Panc1 (cell line): ENCODE measurements around the gene ADAM23. TPM values are rescaled to one million over a fixed set of nuclear protein-coding genes. Genes with fewer than 3 reads are reported as not detected.

Experiments used
- ATAC-seq: fragments of 200-7000 bp; cut with Tn5 transposase; 2 replicates; pipeline ENCODE4 v1.9.1; 2020; ENCODE audit warnings: mild to moderate bottlenecking, moderate library complexity
- BruUV-seq: library from RNA; stranded (reverse); fragments of 400-500 nt; replicated peaks from 2 replicates; lab custom pipeline; 2021; lab: Mats Ljungman, UMichigan
- CTCF ChIA-PET: fragments of 300-600 bp; sonication (Branson Sonifier 250); formaldehyde crosslinking; loops from one replicate; lab custom pipeline; 2022; ENCODE audit warnings: antibody characterized with exemption; lab: Charles Lee
- POLR2A ChIA-PET: fragments of 300-600 bp; sonication (Branson Sonifier 250); formaldehyde crosslinking; loops from one replicate; lab custom pipeline; 2022; ENCODE audit warnings: antibody characterized with exemption; lab: Charles Lee
- DNase-seq: peaks from one replicate; pipeline ENCODE4 v3.0.0-alpha.2; 2010; ENCODE audit warnings: low read depth, low spot score
- H3K27ac ChIP-seq: 2 replicates; pipeline ENCODE4 v1.5.1; 2011; ENCODE audit warnings: mild to moderate bottlenecking, low read length, inconsistent platforms
- H3K27me3 ChIP-seq: fragments of 200-500 bp; sonication (Bioruptor generic); 2 replicates; pipeline ENCODE4 v1.6.0; 2014; ENCODE audit warnings: low read length, inconsistent platforms; ENCODE audit not compliant: control insufficient read depth, insufficient read depth
- H3K36me3 ChIP-seq: fragments of 200-500 bp; sonication (Bioruptor generic); 2 replicates; pipeline ENCODE4 v1.5.1; 2014; ENCODE audit warnings: inconsistent platforms, mild to moderate bottlenecking, low read length, moderate library complexity; ENCODE audit not compliant: control insufficient read depth, insufficient read depth
- H3K4me1 ChIP-seq: 2 replicates; pipeline ENCODE4 v1.5.1; 2011; ENCODE audit warnings: inconsistent platforms, mild to moderate bottlenecking, low read length, moderate library complexity; ENCODE audit not compliant: control insufficient read depth, insufficient read depth
- H3K4me3 ChIP-seq, 2 experiments: 2 replicates each; pipeline ENCODE4 v1.5.1; 2011 to 2012; ENCODE audit warnings: low read depth in 2 of 2, low read length in 2 of 2, mild to moderate bottlenecking in 2 of 2, inconsistent platforms in 1 of 2, moderate library complexity in 1 of 2
- H3K9me3 ChIP-seq: fragments of 200-500 bp; sonication (Bioruptor generic); 2 replicates; pipeline ENCODE4 v1.5.1; 2014; ENCODE audit warnings: low read depth, mild to moderate bottlenecking, inconsistent platforms, low read length, moderate library complexity; ENCODE audit not compliant: control insufficient read depth, insufficient read depth
- POLR2AphosphoS5 ChIP-seq: IDR thresholded peaks from 2 replicates; pipeline ENCODE4 v1.6.1; 2012; ENCODE audit warnings: mild to moderate bottlenecking, low read depth, low read length, moderate library complexity
- SIN3A ChIP-seq: IDR thresholded peaks from 2 replicates; pipeline ENCODE4 v1.6.1; 2012; ENCODE audit warnings: low read depth, mild to moderate bottlenecking, low read length, moderate library complexity, borderline replicate concordance; ENCODE audit not compliant: insufficient read depth
- TCF7L2 ChIP-seq: IDR thresholded peaks from 2 replicates; pipeline ENCODE4 v1.6.1; 2011; ENCODE audit warnings: mild to moderate bottlenecking, low read depth, low read length, inconsistent platforms
- in situ Hi-C: cut with HindIII; loops from 2 replicates; pipeline ENCODE4 v1.10.0; 2016; ENCODE audit warnings: low sequenced_read_pairs, low pct_unique_long_range_greater_than_20kb
- intact Hi-C: fragments of 100-400 bp; cut with micrococcal nuclease; formaldehyde crosslinking; loops from one replicate; pipeline ENCODE4 v1.10.0; 2022; ENCODE audit not compliant: unreplicated experiment
- total RNA-seq: library from RNA; stranded (reverse); gene quantifications from one replicate; pipeline ENCODE4 v1.2.1, GENCODE V29; 2021; ENCODE audit not compliant: unreplicated experiment
- TF ChIP-seq, protein P1 (sequence below), 2 experiments: IDR thresholded peaks; 2 replicates each; pipeline ENCODE4 v1.6.1; 2011 to 2012; ENCODE audit warnings: low read depth in 2 of 2, control low read depth in 1 of 2, low read length in 1 of 2, mild to moderate bottlenecking in 1 of 2, moderate library complexity in 1 of 2; ENCODE audit not compliant: insufficient read depth in 1 of 2
- TF ChIP-seq, protein P2 (sequence below): fragments of 450-650 bp; IDR thresholded peaks from 2 replicates; pipeline ENCODE4 v1.5.1; 2017; ENCODE audit warnings: mild to moderate bottlenecking

Gene ADAM23
- total RNA-seq, 1 experiment from 2014 or later: 0.18 TPM

DNA sequence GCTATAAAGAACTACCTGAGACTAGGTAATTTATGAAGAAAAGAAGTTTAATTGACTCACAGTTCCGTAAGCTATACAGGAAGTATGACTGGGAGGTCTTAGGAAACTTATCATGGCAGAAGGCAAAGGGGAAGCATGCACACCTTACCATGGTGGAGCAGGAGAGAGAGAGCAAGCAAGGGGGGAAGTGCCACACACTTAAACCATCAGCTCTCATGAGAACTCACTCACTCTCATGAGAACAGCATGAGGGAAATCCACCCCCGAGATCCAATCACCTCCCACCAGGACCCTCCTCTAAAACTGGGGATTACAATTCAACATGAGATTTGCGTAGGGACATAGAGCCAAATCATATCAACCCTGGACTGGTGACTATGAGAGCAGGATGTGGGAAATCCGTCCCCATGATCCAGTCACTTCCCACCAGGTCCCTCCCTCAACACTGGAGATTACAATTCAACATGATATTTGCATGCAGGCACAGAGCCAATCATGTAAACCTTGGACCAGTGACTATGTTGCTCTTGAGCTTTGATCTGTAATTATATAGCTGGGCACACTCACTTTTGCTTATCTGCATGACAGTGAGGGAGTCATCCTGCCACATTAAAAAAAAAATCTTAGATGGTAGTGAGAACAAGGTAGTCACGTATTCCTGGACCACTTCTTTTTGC lies 12.9 kb downstream of the ADAM23 start:
- Histone ChIP-seq H3K27ac (no peak overlapping the region), H3K9me3 (no peaks in the 10 kb centered on the region), H3K4me3 (no peak overlapping the region), H3K27me3 (no peaks in the 10 kb centered on the region; the same call in 1 of the 2 replicates), H3K4me1 (no peaks in the 10 kb centered on the region), H3K36me3 (no peaks in the 10 kb centered on the region)
- DNase-seq (no peak), ATAC-seq (no peak)
- BruUV-seq: no TSS peak
- POLR2A ChIA-PET: no interaction called here
- TF ChIP-seq TCF7L2 (no peak), SIN3A (no peak), POLR2AphosphoS5 (no peak)
- TF ChIP-seq, protein P1, sequence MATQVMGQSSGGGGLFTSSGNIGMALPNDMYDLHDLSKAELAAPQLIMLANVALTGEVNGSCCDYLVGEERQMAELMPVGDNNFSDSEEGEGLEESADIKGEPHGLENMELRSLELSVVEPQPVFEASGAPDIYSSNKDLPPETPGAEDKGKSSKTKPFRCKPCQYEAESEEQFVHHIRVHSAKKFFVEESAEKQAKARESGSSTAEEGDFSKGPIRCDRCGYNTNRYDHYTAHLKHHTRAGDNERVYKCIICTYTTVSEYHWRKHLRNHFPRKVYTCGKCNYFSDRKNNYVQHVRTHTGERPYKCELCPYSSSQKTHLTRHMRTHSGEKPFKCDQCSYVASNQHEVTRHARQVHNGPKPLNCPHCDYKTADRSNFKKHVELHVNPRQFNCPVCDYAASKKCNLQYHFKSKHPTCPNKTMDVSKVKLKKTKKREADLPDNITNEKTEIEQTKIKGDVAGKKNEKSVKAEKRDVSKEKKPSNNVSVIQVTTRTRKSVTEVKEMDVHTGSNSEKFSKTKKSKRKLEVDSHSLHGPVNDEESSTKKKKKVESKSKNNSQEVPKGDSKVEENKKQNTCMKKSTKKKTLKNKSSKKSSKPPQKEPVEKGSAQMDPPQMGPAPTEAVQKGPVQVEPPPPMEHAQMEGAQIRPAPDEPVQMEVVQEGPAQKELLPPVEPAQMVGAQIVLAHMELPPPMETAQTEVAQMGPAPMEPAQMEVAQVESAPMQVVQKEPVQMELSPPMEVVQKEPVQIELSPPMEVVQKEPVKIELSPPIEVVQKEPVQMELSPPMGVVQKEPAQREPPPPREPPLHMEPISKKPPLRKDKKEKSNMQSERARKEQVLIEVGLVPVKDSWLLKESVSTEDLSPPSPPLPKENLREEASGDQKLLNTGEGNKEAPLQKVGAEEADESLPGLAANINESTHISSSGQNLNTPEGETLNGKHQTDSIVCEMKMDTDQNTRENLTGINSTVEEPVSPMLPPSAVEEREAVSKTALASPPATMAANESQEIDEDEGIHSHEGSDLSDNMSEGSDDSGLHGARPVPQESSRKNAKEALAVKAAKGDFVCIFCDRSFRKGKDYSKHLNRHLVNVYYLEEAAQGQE (IDR thresholded peaks at IDR 0.05; ENCODE audit: insufficient read depth in 1 of 2, low read depth in 2 of 2, low read length in 1 of 2): no peak
- TF ChIP-seq, protein P2, sequence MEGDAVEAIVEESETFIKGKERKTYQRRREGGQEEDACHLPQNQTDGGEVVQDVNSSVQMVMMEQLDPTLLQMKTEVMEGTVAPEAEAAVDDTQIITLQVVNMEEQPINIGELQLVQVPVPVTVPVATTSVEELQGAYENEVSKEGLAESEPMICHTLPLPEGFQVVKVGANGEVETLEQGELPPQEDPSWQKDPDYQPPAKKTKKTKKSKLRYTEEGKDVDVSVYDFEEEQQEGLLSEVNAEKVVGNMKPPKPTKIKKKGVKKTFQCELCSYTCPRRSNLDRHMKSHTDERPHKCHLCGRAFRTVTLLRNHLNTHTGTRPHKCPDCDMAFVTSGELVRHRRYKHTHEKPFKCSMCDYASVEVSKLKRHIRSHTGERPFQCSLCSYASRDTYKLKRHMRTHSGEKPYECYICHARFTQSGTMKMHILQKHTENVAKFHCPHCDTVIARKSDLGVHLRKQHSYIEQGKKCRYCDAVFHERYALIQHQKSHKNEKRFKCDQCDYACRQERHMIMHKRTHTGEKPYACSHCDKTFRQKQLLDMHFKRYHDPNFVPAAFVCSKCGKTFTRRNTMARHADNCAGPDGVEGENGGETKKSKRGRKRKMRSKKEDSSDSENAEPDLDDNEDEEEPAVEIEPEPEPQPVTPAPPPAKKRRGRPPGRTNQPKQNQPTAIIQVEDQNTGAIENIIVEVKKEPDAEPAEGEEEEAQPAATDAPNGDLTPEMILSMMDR: no peak
- CTCF ChIA-PET: no interaction called here
- in situ Hi-C loops (no loop called here), intact Hi-C loops (no loop called here)

DNA sequence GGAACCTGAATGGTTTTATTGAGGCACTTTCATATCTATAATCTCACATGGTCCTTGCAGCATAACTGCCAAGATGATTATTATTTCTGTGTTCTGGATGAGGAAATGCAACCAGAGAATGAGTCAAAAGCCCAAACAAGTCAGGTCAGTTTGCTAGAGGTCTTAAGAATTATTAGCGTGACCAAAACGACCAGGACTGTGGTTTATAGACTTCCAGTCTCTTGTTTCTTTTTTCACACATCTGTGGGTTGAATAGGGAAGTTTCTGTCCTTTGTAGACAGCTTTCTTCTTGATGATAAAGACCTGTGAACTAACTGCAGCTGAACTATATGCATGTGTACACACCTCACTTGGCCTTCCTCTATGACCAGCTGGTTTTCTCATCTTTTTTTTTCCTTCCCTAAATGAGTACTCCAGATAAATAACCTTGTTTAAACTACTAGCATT lies 13.9 kb downstream of the ADAM23 start:
- CTCF ChIA-PET: no interaction called here
- Histone ChIP-seq H3K4me1 (no peaks in the 10 kb centered on the region), H3K4me3 (no peak overlapping the region), H3K27me3 (peaks cover 2% of the 10 kb centered on the region; the same call in 1 of the 2 replicates), H3K27ac (no peak overlapping the region), H3K36me3 (no peaks in the 10 kb centered on the region), H3K9me3 (no peaks in the 10 kb centered on the region)
- in situ Hi-C loops (no loop called here), intact Hi-C loops (no loop called here)
- POLR2A ChIA-PET: no interaction called here
- DNase-seq (no peak), ATAC-seq (no peak)
- no TSS peak for BruUV-seq
- TF ChIP-seq POLR2AphosphoS5 (no peak), SIN3A (no peak), TCF7L2 (no peak)
- TF ChIP-seq, protein P2: no peak
- TF ChIP-seq, protein P1 (IDR thresholded peaks at IDR 0.05; ENCODE audit: insufficient read depth in 1 of 2, low read depth in 2 of 2, low read length in 1 of 2): no peak
